PC-9 (cell line): ENCODE results near the gene COL23A1. TPM values are rescaled to one million over a fixed set of nuclear protein-coding genes. Genes with fewer than 3 reads are reported as not detected.

ENCODE experiments used
- BruUV-seq: library from RNA; stranded (reverse); fragments of 400-500 nt; replicated peaks from 2 replicates; lab custom pipeline; 2021; lab: Mats Ljungman, UMichigan
- CTCF ChIA-PET: fragments of 300-600 bp; sonication (Branson Sonifier 250); formaldehyde crosslinking; loops from one replicate; lab custom pipeline; 2022; ENCODE audit warnings: antibody characterized with exemption; lab: Charles Lee
- POLR2A ChIA-PET: fragments of 300-600 bp; sonication (Branson Sonifier 250); formaldehyde crosslinking; loops from one replicate; lab custom pipeline; 2022; ENCODE audit warnings: antibody characterized with exemption; ENCODE audit not compliant: unreplicated experiment; lab: Charles Lee
- DNase-seq, 2 experiments: peaks; one replicate each; pipeline versions ENCODE4 v3.0.0 to v3.0.0-alpha.2; 2015 to 2022; ENCODE audit warnings: mixed read lengths in 1 of 2
- H2AFZ ChIP-seq: fragments of 200-600 bp; sonication (generic); 2 replicates; pipeline ENCODE4 v1.8.1; 2017; ENCODE audit warnings: antibody characterized with exemption
- H3F3A ChIP-seq: fragments of 200-600 bp; sonication (generic); 2 replicates; pipeline ENCODE4 v1.8.1; 2017; ENCODE audit warnings: antibody characterized with exemption, mild to moderate bottlenecking, low read depth; ENCODE audit not compliant: insufficient read depth
- H3K27ac ChIP-seq: fragments of 200-600 bp; sonication (generic); 2 replicates; pipeline ENCODE4 v1.6.1; 2016; ENCODE audit warnings: mixed run types
- H3K27me3 ChIP-seq: fragments of 200-600 bp; sonication (generic); 2 replicates; pipeline ENCODE4 v1.6.1; 2016; ENCODE audit warnings: low read depth, mixed run types; ENCODE audit not compliant: insufficient read depth
- H3K36me3 ChIP-seq: fragments of 200-600 bp; sonication (generic); 2 replicates; pipeline ENCODE4 v1.6.1; 2016; ENCODE audit warnings: low read depth, mixed run types
- H3K4me1 ChIP-seq: fragments of 200-600 bp; sonication (generic); replicated peaks from 2 replicates; pipeline ENCODE4 v1.6.1; 2016; ENCODE audit warnings: mixed run types; ENCODE audit not compliant: insufficient read depth
- H3K4me2 ChIP-seq: fragments of 200-600 bp; sonication (generic); 2 replicates; pipeline ENCODE4 v1.6.1; 2017; ENCODE audit warnings: mixed run types
- H3K4me3 ChIP-seq: fragments of 200-600 bp; sonication (generic); 2 replicates; pipeline ENCODE4 v1.6.1; 2016; ENCODE audit warnings: mixed run types
- H3K79me2 ChIP-seq: fragments of 200-600 bp; sonication (generic); 2 replicates; pipeline ENCODE4 v1.6.1; 2017; ENCODE audit warnings: low read depth, mixed run types
- H3K9me2 ChIP-seq: fragments of 200-600 bp; sonication (generic); 2 replicates; pipeline ENCODE4 v1.8.1; 2017; ENCODE audit warnings: mild to moderate bottlenecking; ENCODE audit not compliant: insufficient read depth
- H3K9me3 ChIP-seq: fragments of 200-600 bp; sonication (generic); 2 replicates; pipeline ENCODE4 v1.8.1; 2016; ENCODE audit warnings: low read depth; ENCODE audit not compliant: insufficient read depth
- H4K20me1 ChIP-seq: fragments of 200-600 bp; sonication (generic); 2 replicates; pipeline ENCODE4 v1.8.1; 2017; ENCODE audit not compliant: insufficient read depth
- CTCF ChIP-seq: fragments of 200-600 bp; sonication (generic); conservative IDR thresholded peaks from 2 replicates; pipeline ENCODE4 v1.6.1; 2017; ENCODE audit warnings: mixed run types, antibody characterized with exemption, mild to moderate bottlenecking, moderate library complexity
- EZH2 ChIP-seq: fragments of 200-600 bp; sonication (generic); IDR thresholded peaks from 2 replicates; pipeline ENCODE4 v1.8.0; 2017; ENCODE audit warnings: antibody characterized with exemption, low read depth
- intact Hi-C: fragments of 100-400 bp; cut with micrococcal nuclease; formaldehyde crosslinking; loops from one replicate; pipeline ENCODE4 v1.10.0; 2022; ENCODE audit not compliant: unreplicated experiment
- total RNA-seq: library from RNA; stranded (reverse); gene quantifications from 2 replicates; pipeline ENCODE4 v1.2.3, GENCODE V29; 2021

Gene COL23A1
- total RNA-seq, 1 experiment from 2014 or later: not detected

GRCh38 chr5:178407646-178408045, 182.5 kb downstream of the COL23A1 start:
- Histone ChIP-seq H2AFZ (no peak overlapping the region), H3K36me3 (no peaks in the 10 kb centered on the region), H3K4me2 (no peak overlapping the region), H4K20me1 (no peaks in the 10 kb centered on the region), H3K79me2 (no peaks in the 10 kb centered on the region), H3K27ac (no peak overlapping the region), H3K9me2 (no peaks in the 10 kb centered on the region), H3K9me3 (no peaks in the 10 kb centered on the region), H3F3A (no peaks in the 10 kb centered on the region), H3K4me1 (no peaks in the 10 kb centered on the region), H3K27me3 (peaks cover 85% of the 10 kb centered on the region), H3K4me3 (no peak overlapping the region)
- CTCF ChIA-PET: no interaction called here
- DNase-seq: no peak
- intact Hi-C loops: no loop called here
- POLR2A ChIA-PET: no interaction called here
- TF ChIP-seq EZH2 (no peak), CTCF (no peak)
- BruUV-seq: no TSS peak

- no peak overlapping the region for H3K4me2 ChIP-seq
- intact Hi-C loops: no loop called here
- POLR2A ChIA-PET: no interaction called here
- H3K27ac ChIP-seq: no peak overlapping the region
- no peaks in the 10 kb centered on the region for H3K36me3 ChIP-seq
- H3K4me3 ChIP-seq: no peak overlapping the region
- no peaks in the 10 kb centered on the region for H3K9me2 ChIP-seq
- no TSS peak for BruUV-seq
- no peaks in the 10 kb centered on the region for H3K4me1 ChIP-seq
- peaks cover 84% of the 10 kb centered on the region for H3K27me3 ChIP-seq
- H2AFZ ChIP-seq: no peak overlapping the region
- H3K79me2 ChIP-seq: no peaks in the 10 kb centered on the region
- TF ChIP-seq EZH2 (no peak), CTCF (no peak)
- H4K20me1 ChIP-seq: no peaks in the 10 kb centered on the region
- no peaks in the 10 kb centered on the region for H3F3A ChIP-seq
- no peak for DNase-seq
- CTCF ChIA-PET: no interaction called here
- H3K9me3 ChIP-seq: no peaks in the 10 kb centered on the region
Observed at GRCh38 chr5:178404987-178405386, 185.2 kb downstream of the COL23A1 start.

- ChIA-PET POLR2A (no interaction called here), CTCF (no interaction called here)
- no peaks in the 10 kb centered on the region for H4K20me1 ChIP-seq
- H3K36me3 ChIP-seq: no peaks in the 10 kb centered on the region
- no peaks in the 10 kb centered on the region for H3K4me1 ChIP-seq
- no peaks in the 10 kb centered on the region for H3K9me3 ChIP-seq
- no TSS peak for BruUV-seq
- no peak for DNase-seq
- TF ChIP-seq EZH2: no peak
- H3K79me2 ChIP-seq: no peaks in the 10 kb centered on the region
- H3K4me2 ChIP-seq: no peak overlapping the region
- no peaks in the 10 kb centered on the region for H3F3A ChIP-seq
- H2AFZ ChIP-seq: no peak overlapping the region
- H3K9me2 ChIP-seq: no peaks in the 10 kb centered on the region
- intact Hi-C loops: no loop called here
- H3K4me3 ChIP-seq: no peak overlapping the region
- H3K27me3 ChIP-seq: peaks cover 88% of the 10 kb centered on the region
- H3K27ac ChIP-seq: no peak overlapping the region
Observed at GRCh38 chr5:178403956-178404600, 186.1 kb downstream of the COL23A1 start.

GRCh38 chr5:178403351-178403750, 186.8 kb downstream of the COL23A1 start:
- Histone ChIP-seq H2AFZ (no peak overlapping the region), H3K9me3 (no peaks in the 10 kb centered on the region), H3F3A (no peaks in the 10 kb centered on the region), H3K4me1 (no peaks in the 10 kb centered on the region), H3K4me2 (no peak overlapping the region), H3K79me2 (no peaks in the 10 kb centered on the region), H3K4me3 (no peak overlapping the region), H4K20me1 (no peaks in the 10 kb centered on the region), H3K36me3 (no peaks in the 10 kb centered on the region), H3K9me2 (no peaks in the 10 kb centered on the region), H3K27ac (no peak overlapping the region), H3K27me3 (peaks cover 92% of the 10 kb centered on the region)
- DNase-seq: no peak
- BruUV-seq: no TSS peak
- CTCF ChIA-PET: no interaction called here
- TF ChIP-seq CTCF (no peak), EZH2 (no peak)
- POLR2A ChIA-PET: no interaction called here
- intact Hi-C loops: no loop called here
